B cell (primary cell): ENCODE results near the gene C1R.

Source experiments
- EZH2 ChIP-seq: IDR thresholded peaks from 2 replicates; pipeline ENCODE4 v1.6.1; 2012; ENCODE audit warnings: borderline replicate concordance, low read depth, mild to moderate bottlenecking, moderate library complexity, low read length; ENCODE audit not compliant: insufficient read depth, poor library complexity, severe bottlenecking
- TF ChIP-seq, protein P1 (sequence below): fragments of 200-600 bp; IDR thresholded peaks from one replicate; pipeline ENCODE4 v1.8.0; 2022; ENCODE audit warnings: antibody characterized with exemption, mild to moderate bottlenecking

GRCh38 chr12:7116916-7117315 lies 24.7 kb upstream of the C1R start:
- no peak for TF ChIP-seq EZH2
- TF ChIP-seq, protein P1, sequence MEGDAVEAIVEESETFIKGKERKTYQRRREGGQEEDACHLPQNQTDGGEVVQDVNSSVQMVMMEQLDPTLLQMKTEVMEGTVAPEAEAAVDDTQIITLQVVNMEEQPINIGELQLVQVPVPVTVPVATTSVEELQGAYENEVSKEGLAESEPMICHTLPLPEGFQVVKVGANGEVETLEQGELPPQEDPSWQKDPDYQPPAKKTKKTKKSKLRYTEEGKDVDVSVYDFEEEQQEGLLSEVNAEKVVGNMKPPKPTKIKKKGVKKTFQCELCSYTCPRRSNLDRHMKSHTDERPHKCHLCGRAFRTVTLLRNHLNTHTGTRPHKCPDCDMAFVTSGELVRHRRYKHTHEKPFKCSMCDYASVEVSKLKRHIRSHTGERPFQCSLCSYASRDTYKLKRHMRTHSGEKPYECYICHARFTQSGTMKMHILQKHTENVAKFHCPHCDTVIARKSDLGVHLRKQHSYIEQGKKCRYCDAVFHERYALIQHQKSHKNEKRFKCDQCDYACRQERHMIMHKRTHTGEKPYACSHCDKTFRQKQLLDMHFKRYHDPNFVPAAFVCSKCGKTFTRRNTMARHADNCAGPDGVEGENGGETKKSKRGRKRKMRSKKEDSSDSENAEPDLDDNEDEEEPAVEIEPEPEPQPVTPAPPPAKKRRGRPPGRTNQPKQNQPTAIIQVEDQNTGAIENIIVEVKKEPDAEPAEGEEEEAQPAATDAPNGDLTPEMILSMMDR: no peak
